Mesodermal cell (in vitro differentiated cells): Measurements from ENCODE around the gene ELFN2.

ENCODE experiments used
- H3K27ac ChIP-seq: 2 replicates; pipeline ENCODE4 v1.7.0; 2013; ENCODE audit warnings: mild to moderate bottlenecking, low read depth, low read length, moderate library complexity; ENCODE audit not compliant: severe bottlenecking
- H3K36me3 ChIP-seq: 2 replicates; pipeline ENCODE4 v1.7.1; 2013; ENCODE audit warnings: mild to moderate bottlenecking, low read length, moderate library complexity; ENCODE audit not compliant: control insufficient read depth, insufficient read depth
- H3K4me1 ChIP-seq: one replicate; pipeline ENCODE4 v1.7.1; 2013; ENCODE audit warnings: mild to moderate bottlenecking, low read length; ENCODE audit not compliant: insufficient read depth, control insufficient read depth, poor library complexity, severe bottlenecking
- H3K4me3 ChIP-seq: 2 replicates; pipeline ENCODE4 v1.7.0; 2013; ENCODE audit warnings: low read length, control low read depth, mild to moderate bottlenecking; ENCODE audit not compliant: insufficient read depth, poor library complexity, severe bottlenecking; ENCODE audit errors: extremely low read depth
- H3K9me3 ChIP-seq: 2 replicates; pipeline ENCODE4 v1.7.1; 2013; ENCODE audit warnings: mild to moderate bottlenecking, low read length, moderate library complexity; ENCODE audit not compliant: control insufficient read depth
- WGBS, 2 experiments: methylation state at CpG; one replicate each; pipeline ENCODE4 v1.1.5; 2013; ENCODE audit warnings: missing lambda C conversion rate in 2 of 2; ENCODE audit not compliant: insufficient coverage in 2 of 2; 5-methylcytosine and 5-hydroxymethylcytosine counted together

ELFN2 gene

DNA sequence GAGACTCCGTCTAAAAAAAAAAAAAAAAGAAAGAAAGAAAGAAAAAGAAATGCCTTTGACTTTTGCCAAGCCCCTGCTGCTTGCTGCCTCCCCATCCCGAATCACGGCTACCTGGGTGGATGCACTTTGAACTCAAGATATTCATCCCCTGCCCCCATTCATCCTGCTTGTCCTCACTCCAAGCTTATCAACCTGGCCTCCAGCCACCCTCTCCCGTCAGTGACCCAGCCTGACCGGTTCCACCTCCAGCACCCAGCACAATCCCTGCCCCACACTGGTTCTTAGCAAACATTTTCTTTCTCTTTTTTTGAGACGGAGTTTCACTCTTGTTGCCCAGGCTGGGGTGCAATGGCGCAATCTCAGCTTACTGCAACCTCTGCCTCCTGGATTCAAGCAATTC is 100.6 kb downstream of the ELFN2 start:
- Histone ChIP-seq H3K4me1 (no peaks in the 10 kb centered on the region), H3K36me3 (no peaks in the 10 kb centered on the region), H3K27ac (no peak overlapping the region), H3K4me3 (no peak overlapping the region), H3K9me3 (no peaks in the 10 kb centered on the region)
- WGBS, 2 experiments, result 67 to 71% methylated on average over 5 of the region's 7 CpGs

DNA sequence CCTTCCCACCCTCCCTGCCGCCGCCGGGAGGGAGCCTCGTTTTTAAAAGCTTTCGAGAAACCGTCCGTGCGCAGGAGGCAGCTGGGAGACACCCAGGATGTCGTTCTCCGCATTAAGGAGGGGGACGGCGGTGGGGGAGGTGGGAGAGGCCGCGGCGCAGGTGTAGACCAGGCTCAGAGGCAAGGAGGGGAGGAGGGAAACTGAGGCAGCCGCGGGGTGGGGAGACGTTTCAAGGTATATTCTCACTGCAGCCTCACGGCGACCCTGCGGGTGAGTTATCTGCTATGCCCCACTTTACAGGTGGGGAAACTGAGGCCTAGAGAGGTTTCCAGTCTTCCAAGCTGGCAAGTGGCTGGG is 102.3 kb downstream of the ELFN2 start:
- 0 to 11% methylated on average over 2 to 16 of the region's 21 CpGs for WGBS, 2 experiments
- no peaks in the 10 kb centered on the region for H3K9me3 ChIP-seq
- H3K27ac ChIP-seq, result no peak overlapping the region
- H3K4me3 ChIP-seq, result no peak overlapping the region
- H3K4me1 ChIP-seq, result no peaks in the 10 kb centered on the region
- no peaks in the 10 kb centered on the region for H3K36me3 ChIP-seq

DNA sequence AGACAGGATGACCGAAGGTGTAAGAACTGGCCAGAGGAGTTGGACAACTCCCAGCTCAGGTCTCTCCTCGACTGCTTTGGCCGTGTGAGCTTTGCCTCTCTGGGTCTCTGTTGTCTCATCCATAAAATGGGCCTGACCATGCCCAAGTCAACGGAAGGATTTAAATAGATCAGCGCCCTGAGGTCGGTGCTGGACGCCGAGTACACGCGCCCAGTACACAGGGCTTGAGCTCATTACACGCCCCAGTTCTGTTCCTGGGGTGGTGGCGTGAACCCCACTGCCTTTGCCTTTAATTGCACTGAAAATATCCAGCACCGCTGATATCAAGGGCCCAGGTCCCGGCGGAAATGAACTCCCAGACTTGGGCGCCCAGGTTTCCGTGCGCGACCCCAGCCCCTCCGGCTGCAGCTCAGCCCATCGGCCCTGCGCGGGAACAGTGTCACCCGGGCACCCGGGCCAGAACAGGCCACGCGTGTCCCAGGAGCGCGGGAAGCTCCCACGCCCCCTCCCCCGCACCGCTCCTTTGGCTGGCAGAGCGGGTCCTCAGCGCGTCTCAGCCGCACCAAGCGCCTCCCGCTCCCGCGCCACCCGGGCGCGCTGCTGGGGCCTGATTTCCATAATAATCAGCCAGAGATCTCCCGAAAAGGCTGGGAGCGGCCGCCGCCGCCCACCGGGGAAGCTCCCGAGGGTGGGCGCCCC is 102.8 kb downstream of the ELFN2 start:
- WGBS, 2 experiments, result 15 to 21% methylated on average over 26 to 47 of the region's 51 CpGs
- Histone ChIP-seq H3K4me3 (no peak overlapping the region), H3K27ac (no peak overlapping the region), H3K36me3 (no peaks in the 10 kb centered on the region), H3K4me1 (no peaks in the 10 kb centered on the region), H3K9me3 (no peaks in the 10 kb centered on the region)

DNA sequence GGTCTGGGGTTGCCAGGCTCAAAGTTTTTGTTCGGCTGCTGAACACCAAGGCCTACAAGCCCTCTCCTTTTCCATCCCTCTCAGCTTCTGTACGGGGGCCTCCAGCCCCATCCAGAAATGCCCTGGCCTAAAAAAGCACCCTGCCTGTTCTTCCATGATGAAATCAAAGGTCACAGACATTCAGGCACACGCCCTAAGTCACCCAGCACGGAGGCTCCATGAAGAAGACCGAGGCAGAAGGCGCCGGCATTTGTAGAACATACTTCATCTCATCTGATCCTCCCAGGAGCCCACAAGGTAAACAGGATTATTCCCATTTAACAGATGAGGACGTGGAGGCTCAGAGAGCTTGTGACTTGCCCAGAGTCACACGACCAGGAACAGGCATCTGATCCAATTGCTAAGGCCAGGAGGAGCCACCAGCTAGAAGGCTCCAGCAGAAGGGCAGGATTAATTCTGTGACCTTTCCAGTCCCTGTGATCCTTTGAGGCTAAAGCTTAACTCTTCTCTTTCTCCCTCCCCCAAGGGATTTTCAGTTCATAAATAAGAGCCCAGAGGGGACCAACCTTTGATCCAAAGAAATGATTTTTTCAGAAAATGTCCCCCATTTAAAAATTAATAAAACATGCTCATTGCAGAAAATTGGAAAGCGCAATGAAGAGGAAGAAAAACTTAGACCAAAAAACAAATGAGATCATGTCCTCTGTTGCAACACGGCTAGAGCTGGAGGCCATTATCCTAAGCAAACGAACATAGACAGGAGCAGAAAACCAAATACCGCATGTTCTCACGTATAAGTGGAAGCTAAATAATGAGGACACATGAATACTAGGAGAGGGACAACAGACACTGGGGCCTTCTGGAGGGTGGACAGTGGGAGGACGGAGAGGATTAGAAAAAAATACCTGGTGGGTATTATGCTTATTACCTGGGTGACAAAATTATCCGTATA is 106.3 kb downstream of the ELFN2 start:
- Histone ChIP-seq H3K4me3 (no peak overlapping the region), H3K4me1 (peaks cover 11% of the 10 kb centered on the region), H3K27ac (no peak overlapping the region), H3K9me3 (no peaks in the 10 kb centered on the region), H3K36me3 (no peaks in the 10 kb centered on the region)
- WGBS, 2 experiments, result 81 to 92% methylated on average over 11 to 14 of the region's 16 CpGs

DNA sequence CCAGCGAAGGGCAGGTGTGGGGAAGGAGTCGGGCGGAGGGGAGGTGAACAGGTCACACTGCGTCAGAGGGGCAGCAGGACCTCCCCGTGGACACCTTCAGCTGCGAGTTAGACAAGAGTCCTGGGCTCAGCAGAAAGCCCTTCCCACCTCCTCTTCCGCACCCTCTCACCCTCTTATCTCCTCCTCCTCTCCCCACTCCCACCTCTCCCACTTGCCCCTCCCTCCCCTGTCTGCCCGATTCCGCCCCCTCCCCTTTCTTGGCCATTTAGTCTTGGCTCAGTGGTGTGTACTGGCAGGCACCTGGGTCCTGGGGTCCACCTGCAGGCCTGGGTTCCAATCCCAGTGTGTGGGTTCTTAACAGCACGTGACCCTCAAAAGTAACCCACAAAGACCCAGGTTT is 107.8 kb downstream of the ELFN2 start:
- Histone ChIP-seq H3K36me3 (no peaks in the 10 kb centered on the region), H3K4me1 (peaks cover 11% of the 10 kb centered on the region), H3K27ac (no peak overlapping the region), H3K9me3 (no peaks in the 10 kb centered on the region), H3K4me3 (no peak overlapping the region)
- WGBS, 2 experiments, result 61 to 62% methylated on average over 8 of the region's 10 CpGs

DNA sequence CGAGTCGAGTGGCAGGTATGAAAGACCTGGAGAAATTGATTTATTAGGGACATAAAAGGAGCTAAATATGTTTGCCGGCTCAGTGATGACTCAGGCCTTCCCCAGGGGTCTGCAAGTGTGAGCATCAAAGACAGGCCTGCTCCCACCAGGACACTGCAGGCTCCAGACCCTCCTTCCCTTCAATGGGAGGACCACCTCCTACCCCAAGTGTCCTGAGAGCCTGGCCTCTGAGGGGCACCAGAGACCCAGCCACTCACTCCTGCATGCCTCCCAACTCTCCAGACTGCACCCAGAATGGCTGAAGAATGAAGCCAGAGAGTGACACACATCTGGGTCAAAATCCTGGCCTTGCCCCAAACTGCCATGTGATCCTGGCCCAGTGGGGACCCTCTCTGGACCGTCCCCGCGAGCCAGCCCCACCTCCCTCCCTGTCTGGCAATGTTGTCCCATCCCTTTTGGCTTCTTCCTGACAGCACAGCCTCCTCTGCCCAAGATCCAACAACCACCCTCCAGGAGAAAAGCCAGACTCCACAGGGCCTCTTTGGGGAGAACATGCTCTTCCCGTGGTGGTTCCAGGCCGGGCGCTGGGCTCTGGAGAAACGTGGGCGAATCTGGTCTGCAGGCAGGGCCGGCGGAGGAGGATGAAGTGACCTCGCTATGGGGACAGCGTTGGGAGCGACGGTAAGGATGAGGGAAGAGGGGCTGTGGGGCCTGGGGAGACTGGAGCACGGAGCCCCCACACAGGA is 108.7 kb downstream of the ELFN2 start:
- Histone ChIP-seq H3K9me3 (no peaks in the 10 kb centered on the region), H3K4me1 (peaks cover 11% of the 10 kb centered on the region), H3K36me3 (no peaks in the 10 kb centered on the region), H3K4me3 (no peak overlapping the region), H3K27ac (no peak overlapping the region)
- 79 to 87% methylated on average over 18 of the region's 18 CpGs for WGBS, 2 experiments
